ENCODE measurements around the gene ADAMTS17.

The ADAMTS17 gene

DNA sequence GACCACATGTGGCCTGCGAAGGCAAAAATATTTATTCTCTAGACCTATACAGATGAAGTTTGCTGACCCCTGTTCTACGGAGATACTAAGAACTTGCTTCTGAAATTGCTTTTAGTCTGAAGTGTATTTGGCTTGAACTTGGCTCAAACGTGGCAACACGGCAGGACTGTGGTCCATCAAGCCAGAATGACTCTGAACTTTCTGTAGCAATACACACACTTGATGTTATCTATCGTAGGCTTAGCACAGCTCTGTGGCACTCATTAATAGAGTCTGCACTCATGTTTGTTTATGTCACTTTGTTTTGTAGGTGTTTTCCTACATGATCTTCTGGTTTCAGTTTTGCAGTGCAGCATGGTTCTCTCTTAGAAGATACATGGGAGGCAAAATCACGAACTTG lies 298.1 kb downstream of the ADAMTS17 start:
- Histone ChIP-seq H3K4me3 (ENCODE audit: low read length) (no peak overlapping the region), H2AFZ (ENCODE audit: low read depth, low read length) (no peak overlapping the region), H4K20me1 (ENCODE audit: insufficient read depth, low read length) (no peaks in the 10 kb centered on the region), H3K27me3 (ENCODE audit: low read depth, low read length) (peaks cover 28% of the 10 kb centered on the region), H3K9me3 (ENCODE audit: insufficient read depth, low read length) (no peaks in the 10 kb centered on the region), H3K27ac (ENCODE audit: low read length) (no peak overlapping the region), H3K4me1 (ENCODE audit: low read length) (no peaks in the 10 kb centered on the region), H3K4me2 (ENCODE audit: low read length) (no peak overlapping the region), H3K79me2 (ENCODE audit: low read length) (no peaks in the 10 kb centered on the region), H3K9ac (ENCODE audit: low read length) (no peak overlapping the region), H3K36me3 (replicated peaks; ENCODE audit: low read depth, low read length) (no peaks in the 10 kb centered on the region)
- TF ChIP-seq CTCF (IDR thresholded peaks at IDR 0.05; ENCODE audit: low read depth, low read length): no peak

DNA sequence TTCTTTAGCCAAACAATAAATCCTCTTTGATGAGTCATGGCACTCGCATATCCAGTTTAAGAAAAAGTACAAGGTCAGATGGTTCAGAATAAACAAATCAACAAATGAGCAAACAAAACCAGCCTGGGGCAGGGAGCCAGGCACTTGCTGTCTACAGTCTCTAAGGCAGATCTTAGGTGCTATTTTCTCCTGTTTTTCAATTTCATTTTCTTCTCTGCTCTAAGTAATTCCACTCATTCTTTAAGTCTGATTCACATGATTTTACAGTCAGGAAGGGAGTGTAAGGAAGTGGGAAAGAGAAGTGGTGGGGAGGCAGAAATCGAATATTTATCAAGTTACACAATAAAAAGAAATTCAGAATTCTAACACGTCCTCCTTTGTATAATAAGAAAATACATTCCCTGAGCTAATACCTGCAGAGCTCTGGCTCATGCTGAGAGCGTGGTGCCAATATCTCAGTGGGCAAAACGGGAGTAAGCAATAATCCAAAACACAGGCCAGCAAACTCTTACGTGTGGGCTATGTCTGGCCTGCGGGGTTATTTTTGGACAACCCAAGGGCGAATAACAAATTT lies 298.6 kb downstream of the ADAMTS17 start:
- Histone ChIP-seq H3K4me3 (ENCODE audit: low read length) (no peak overlapping the region), H3K4me1 (ENCODE audit: low read length) (no peaks in the 10 kb centered on the region), H3K27me3 (ENCODE audit: low read depth, low read length) (peaks cover 28% of the 10 kb centered on the region), H3K79me2 (ENCODE audit: low read length) (no peaks in the 10 kb centered on the region), H2AFZ (ENCODE audit: low read depth, low read length) (no peak overlapping the region), H3K9me3 (ENCODE audit: insufficient read depth, low read length) (no peaks in the 10 kb centered on the region), H3K36me3 (replicated peaks; ENCODE audit: low read depth, low read length) (no peaks in the 10 kb centered on the region), H3K4me2 (ENCODE audit: low read length) (no peak overlapping the region), H4K20me1 (ENCODE audit: insufficient read depth, low read length) (no peaks in the 10 kb centered on the region), H3K9ac (ENCODE audit: low read length) (no peak overlapping the region), H3K27ac (ENCODE audit: low read length) (no peak overlapping the region)
- no peak for TF ChIP-seq CTCF (IDR thresholded peaks at IDR 0.05; ENCODE audit: low read depth, low read length)
- TF ChIP-seq EZH2phosphoT487 (IDR thresholded peaks at IDR 0.05; ENCODE audit: low read depth): no peak

DNA sequence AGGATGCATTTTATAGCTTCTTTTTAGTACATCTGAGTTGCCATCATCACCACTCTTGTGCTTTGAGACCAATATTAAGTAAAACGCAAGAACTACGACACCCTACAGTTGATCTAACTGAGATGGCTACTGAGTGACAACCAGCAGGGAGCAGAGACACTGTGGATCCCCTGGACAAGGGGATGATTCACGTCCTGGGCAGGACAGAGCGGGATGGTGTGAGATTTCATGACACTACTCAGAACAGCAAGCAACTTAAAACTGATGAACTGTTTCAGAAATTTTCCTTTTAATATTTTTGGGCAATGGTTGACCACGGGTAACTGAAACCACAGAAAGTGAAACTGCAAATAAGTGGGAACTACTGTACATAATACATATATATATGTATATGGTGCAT lies 299.2 kb downstream of the ADAMTS17 start:
- H3K36me3 ChIP-seq (replicated peaks; ENCODE audit: low read depth, low read length): no peaks in the 10 kb centered on the region
- H4K20me1 ChIP-seq (ENCODE audit: insufficient read depth, low read length): no peaks in the 10 kb centered on the region
- no peak for TF ChIP-seq CTCF (IDR thresholded peaks at IDR 0.05; ENCODE audit: low read depth, low read length)
- no peak for TF ChIP-seq EZH2phosphoT487 (IDR thresholded peaks at IDR 0.05; ENCODE audit: low read depth)
- H3K79me2 ChIP-seq (ENCODE audit: low read length): no peaks in the 10 kb centered on the region
- H3K4me2 ChIP-seq (ENCODE audit: low read length): no peak overlapping the region
- no peaks in the 10 kb centered on the region for H3K9me3 ChIP-seq (ENCODE audit: insufficient read depth, low read length)
- H3K4me3 ChIP-seq (ENCODE audit: low read length): no peak overlapping the region
- H2AFZ ChIP-seq (ENCODE audit: low read depth, low read length): no peak overlapping the region
- no peaks in the 10 kb centered on the region for H3K4me1 ChIP-seq (ENCODE audit: low read length)
- H3K27ac ChIP-seq (ENCODE audit: low read length): no peak overlapping the region
- H3K27me3 ChIP-seq (ENCODE audit: low read depth, low read length): peaks cover 28% of the 10 kb centered on the region
- no peak overlapping the region for H3K9ac ChIP-seq (ENCODE audit: low read length)

GRCh38 chr15:100041127-100041828 lies 300.5 kb downstream of the ADAMTS17 start:
- no peak overlapping the region for H2AFZ ChIP-seq (ENCODE audit: low read depth, low read length)
- no peak overlapping the region for H3K4me2 ChIP-seq (ENCODE audit: low read length)
- H4K20me1 ChIP-seq (ENCODE audit: insufficient read depth, low read length): no peaks in the 10 kb centered on the region
- no peaks in the 10 kb centered on the region for H3K36me3 ChIP-seq (replicated peaks; ENCODE audit: low read depth, low read length)
- H3K9me3 ChIP-seq (ENCODE audit: insufficient read depth, low read length): no peaks in the 10 kb centered on the region
- no peak overlapping the region for H3K4me3 ChIP-seq (ENCODE audit: low read length)
- H3K27me3 ChIP-seq (ENCODE audit: low read depth, low read length): peaks cover 34% of the 10 kb centered on the region
- TF ChIP-seq EZH2phosphoT487 (IDR thresholded peaks at IDR 0.05; ENCODE audit: low read depth) (no peak), CTCF (IDR thresholded peaks at IDR 0.05; ENCODE audit: low read depth, low read length) (no peak)
- no peaks in the 10 kb centered on the region for H3K4me1 ChIP-seq (ENCODE audit: low read length)
- H3K79me2 ChIP-seq (ENCODE audit: low read length): no peaks in the 10 kb centered on the region
- no peak overlapping the region for H3K9ac ChIP-seq (ENCODE audit: low read length)
- no peak overlapping the region for H3K27ac ChIP-seq (ENCODE audit: low read length)

Measured in OCI-LY3 (cell line).